Right ventricle myocardium superior (tissue), 1 donor: ENCODE measurements around the gene GPATCH11. TPM values are rescaled to one million over a fixed set of nuclear protein-coding genes. Genes with fewer than 3 reads are reported as not detected.
A peak's percentile ranks its signal among the peaks of the same experiment; 100 is the strongest.

Experiments
- ATAC-seq: fragments of 200-7000 bp; cut with Tn5 transposase; one replicate; pipeline ENCODE4 v1.9.1; 2020; ENCODE audit warnings: mild to moderate bottlenecking; ENCODE audit not compliant: poor library complexity
- DNase-seq: peaks from one replicate; pipeline ENCODE4 v3.0.0-alpha.2; 2020
- intact Hi-C: fragments of 100-400 bp; cut with DNase I; formaldehyde crosslinking; loops from one replicate; pipeline ENCODE4 v1.11.2; 2022
- long read RNA-seq: library from polyadenylated mRNA; unstranded; transcript quantifications from one replicate; pipeline ENCODE4 v2.0.0, GENCODE V29; 2021
- total RNA-seq: library from RNA; stranded (reverse); fragmentation: NEBNext Ultra II Directional; extraction: Animal tissue kit (Norgen Biotek cat#: 25700); gene quantifications from one replicate; pipeline ENCODE4 v1.2.1, GENCODE V29; 2021
- donor health status: DM: no; HTN: yes; CAD: no; lungs with severe emphysema.

GPATCH11 gene
- 4.5 TPM for total RNA-seq
- long read RNA-seq, transcript GPATCH11-202 (9 exons, 3,906 nt) = major isoform, 7 of 16 reads
- long read RNA-seq, partial matches to known transcripts = 7 of 16 reads
- long read RNA-seq, other reads (novel, unspliced or antisense) = 2 of 16 reads

DNA sequence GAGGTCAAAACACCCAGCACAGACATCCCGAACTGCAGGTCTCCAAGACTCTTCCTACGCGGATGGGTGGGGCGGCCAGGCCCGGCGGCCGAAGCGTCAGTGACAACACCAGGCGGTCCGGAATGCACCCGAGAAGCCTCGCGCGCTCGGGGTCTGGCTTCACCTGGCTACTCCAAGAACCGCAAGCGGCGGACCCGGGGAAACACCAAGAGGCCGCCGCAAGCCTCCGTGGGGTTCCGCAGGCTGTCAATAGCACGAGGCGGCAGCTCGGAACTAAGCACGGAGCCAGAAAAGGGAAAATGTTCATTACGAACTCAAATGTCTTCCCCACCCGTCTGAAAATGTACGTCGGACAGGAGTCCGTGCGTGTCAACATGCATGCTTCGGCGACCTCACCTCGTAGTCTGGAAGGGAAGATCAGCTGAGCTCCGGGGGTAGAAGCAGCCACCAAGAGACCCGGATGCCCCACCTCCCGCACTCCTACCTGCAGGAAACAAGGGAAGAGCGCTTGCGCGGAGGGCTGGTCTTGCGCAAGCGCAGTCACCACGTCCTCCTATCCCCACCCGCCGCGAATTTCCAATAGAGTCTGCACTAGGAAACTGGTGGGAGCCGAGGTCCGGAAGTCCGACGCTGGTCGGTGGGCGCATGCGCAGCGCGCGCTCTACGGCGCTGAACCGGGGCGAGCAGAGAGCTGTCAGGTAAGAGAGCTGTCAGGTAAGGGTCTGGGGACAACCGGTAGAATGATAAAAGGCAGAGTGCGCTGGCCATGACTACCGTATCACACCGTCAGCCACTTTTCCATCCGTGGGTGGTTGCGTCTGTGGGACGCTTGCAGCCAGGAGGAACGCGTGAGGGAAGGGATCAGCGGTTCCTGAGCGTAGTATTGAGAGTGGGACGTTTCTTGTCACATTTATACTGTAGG, at the start of gene GPATCH11, which contains the start of gene HEATR5B:
TSS of gene GPATCH11 (plus strand) at position 646 of the 922 bp plus-strand sequence. CDS start 3,864 bp downstream, outside the sequence.
TSS of gene HEATR5B (minus strand) at position 500 of the 922 bp plus-strand sequence. CDS start 958 bp downstream, outside the sequence.
- DNase-seq = peak; percentile 96
- intact Hi-C loops = no loop called here
- ATAC-seq = peak; percentile 99

DNA sequence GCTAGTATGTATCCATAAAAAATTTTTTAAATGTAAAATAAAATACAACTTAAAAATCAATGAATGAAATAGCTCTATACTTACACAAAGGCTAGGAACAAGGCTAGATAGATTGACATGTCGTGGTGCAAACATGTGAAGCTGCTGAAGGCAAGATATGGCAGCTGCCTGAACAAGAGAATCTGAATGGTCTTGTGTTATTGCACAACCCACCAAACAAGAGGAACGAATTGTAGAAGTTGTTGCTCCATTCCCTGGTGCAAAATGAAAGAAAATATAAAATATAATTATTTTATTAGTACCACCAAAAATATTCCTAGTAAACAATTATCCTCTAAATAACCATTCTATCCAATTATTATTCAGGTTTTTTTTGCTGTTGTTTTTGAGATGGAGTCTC, 46.5 kb upstream of the GPATCH11 start:
- ATAC-seq (no peak), DNase-seq (no peak)
- intact Hi-C loops = no loop called here

DNA sequence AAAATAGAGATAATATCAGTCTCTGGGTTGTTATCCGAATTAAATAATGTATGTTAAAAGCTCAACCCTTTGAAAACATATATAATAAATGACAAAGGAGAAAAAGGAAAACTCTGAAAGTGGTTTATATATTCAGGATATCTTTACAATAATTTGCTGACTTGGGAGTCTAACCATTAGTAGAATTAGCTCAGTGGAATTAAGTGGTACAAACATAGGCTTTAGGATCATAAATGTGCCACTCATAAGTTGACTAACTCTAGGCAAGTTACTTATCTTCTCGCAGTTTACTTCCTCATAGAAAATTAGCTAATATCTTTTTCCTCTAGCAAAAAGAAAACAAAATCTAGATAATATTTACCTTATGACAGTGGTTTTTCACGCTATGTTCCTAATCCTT, 44.7 kb upstream of the GPATCH11 start:
- ATAC-seq = no peak
- intact Hi-C loops = no loop called here

DNA sequence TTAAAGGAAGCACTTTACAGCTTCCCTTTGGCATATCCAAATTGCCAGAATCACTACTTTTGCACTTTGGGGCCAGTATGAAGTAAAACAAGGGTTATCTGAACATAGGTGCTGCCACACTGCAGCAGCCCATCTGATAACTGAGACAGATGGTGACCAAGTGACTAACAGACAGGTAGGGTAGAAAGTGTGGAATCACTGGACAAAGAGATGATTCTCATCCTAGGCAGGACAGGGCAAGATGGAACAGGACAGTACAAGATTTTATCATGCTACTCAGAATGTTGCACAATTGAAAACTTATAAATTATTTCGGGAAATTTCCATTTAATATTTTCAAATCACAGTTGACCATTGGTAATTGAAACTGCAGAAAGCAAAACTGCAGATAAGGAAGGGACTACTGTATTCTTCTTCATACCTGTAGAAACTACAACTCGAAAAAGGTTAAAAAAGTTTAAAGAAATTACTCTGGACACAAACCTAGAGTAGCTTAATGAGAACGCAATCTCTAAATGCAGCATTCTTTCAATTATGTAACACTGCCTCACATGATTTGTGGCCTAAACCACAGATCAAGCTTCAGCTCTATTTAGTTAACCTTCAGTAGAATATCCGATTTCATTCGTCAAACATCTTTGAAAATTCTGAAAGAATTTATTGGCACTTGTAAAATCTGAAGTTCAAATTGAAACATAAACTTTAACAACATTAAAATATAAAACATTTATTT, 31.6 kb upstream of the GPATCH11 start:
- no peak for DNase-seq
- no peak for ATAC-seq
- intact Hi-C loops = no loop called here

More for the DNA sequence above, 44.7 kb upstream of the GPATCH11 start:
- no peak for DNase-seq

DNA sequence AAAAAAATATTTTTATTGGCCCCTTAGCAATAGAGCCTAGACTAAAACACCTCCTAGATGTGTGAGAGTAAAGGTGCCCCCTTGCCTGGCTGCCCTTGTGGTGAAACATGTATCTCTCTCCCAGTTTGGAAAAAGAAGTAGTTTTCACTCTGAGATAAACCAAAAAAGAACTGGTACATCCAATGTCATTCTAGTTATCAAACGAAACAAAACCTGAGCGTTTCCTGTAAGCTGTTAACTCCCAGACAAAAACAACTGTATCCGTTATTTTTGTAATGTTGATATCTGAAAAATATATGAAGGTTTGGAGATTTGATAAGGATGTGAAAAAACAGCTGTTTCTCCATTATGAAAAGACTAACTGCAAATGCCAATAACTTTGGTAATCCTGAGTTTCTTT, 24.5 kb upstream of the GPATCH11 start:
- no peak for ATAC-seq
- DNase-seq = no peak
- intact Hi-C loops = loop anchor here (10.0 kb wide), 1 partner anchor 65 kb away; no protein-coding TSS in a partner anchor

DNA sequence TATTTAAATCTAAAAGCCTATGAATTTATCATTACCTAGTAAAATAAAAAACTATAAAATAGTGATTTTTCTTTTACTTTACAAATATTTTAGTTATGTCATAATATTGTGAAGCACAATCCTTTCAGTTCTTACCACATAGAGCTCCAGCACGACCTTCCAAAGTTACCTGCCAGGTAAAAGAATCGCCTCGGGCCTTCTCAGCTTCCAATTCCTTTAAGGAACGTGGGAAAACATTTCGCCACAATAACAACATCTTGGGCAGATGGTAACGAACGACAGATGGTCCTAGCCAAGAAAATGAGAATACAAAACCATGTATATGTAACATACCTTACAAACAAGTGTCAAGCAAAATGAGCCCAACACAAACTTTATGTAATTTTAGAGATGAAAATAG, 23.9 kb upstream of the GPATCH11 start:
- ATAC-seq = no peak
- intact Hi-C loops = loop anchor here (10.0 kb wide), 1 partner anchor 66 kb away; no protein-coding TSS in a partner anchor
- DNase-seq = no peak

DNA sequence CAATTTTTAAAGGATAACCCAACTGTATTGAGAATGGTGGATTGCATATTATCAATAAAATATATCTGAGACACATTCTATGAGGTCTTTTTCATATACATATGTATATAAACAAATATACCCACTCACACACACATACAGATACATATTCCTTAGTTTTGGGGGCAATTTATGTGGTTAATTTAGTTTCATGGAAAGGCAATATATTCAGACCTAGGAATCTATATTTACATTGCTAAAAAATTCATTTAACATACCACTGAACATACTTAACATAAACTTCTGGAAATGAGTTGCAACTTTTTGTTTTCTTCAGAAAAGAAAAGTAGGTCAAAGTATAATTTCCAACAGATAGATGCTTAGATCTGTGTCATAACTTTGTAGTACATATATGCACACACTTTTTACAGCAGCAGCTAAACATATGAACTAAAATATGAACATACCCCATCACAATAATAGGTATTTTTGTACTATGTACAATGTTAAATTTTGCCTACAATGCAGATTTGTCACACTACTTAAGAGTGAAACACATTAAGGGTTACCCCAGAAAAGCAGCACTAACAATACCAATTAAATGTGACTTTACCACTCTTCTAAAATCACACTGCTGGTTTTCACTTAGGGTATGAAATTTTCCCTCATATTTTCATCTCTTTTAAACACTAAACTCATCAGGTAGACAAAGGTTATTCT, 23.2 kb upstream of the GPATCH11 start:
- ATAC-seq (no peak), DNase-seq (no peak)
- intact Hi-C loops = loop anchor here (10.0 kb wide), 1 partner anchor 66 kb away; no protein-coding TSS in a partner anchor

DNA sequence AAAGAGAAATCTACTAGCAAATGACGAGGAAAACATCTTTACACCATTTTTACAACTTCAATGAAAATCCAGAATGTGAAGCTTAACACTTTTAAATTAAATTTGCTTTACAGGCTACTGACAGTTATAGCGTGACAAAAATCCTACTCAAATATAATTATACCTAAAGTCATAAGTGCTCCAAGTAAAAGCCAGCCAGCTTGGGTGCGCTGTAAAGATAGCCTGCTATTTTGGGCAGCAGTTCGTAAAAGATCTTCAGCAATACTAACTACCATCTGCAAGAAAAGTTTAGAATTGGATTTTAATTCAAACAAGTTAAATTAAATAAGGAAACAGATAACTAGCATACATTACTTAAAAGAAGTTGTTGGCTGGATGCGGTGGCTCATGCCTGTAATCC, 22.5 kb upstream of the GPATCH11 start:
- DNase-seq = no peak
- intact Hi-C loops = loop anchor here (10.0 kb wide), 1 partner anchor 67 kb away; no protein-coding TSS in a partner anchor
- ATAC-seq = peak; percentile 69

DNA sequence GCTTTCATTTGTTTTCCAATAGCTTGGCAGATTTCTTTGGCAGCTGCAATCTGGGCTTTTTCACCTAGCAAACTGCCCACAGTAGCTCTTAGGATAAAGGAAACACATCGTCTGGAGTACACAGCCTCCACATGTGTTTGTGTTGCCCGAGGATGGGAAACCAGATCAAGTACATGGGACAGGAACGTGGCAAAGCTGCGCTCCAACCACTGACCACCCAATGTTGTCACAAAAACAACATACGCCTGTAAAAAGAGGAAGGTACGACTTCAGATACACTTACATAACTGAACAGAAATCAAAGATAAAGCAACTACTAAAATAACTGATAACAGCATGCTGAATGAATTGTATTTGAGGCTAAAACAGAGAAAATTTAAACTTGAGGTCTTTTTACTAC, 15.6 kb upstream of the GPATCH11 start:
- ATAC-seq (no peak), DNase-seq (no peak)
- intact Hi-C loops = loop anchor here (10.0 kb wide), 1 partner anchor 74 kb away; no protein-coding TSS in a partner anchor

DNA sequence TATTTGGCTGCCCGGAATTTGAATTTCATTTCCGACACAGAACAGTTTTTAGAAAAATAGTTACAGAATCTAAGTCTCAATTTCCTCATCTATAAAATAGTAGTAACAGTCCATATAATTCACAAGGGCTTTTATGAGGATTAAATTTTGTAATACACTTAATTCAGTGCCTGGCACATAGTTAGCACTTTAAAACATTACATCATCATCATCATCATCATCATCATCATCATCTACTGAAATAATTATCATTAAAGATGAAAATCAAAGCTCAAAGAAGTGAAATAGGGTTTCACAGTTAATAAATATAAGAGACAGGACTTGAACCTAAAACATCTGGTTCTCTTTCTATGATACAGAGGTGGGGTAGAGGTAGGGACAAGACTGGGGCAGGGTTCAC, 13.4 kb upstream of the GPATCH11 start:
- intact Hi-C loops = no loop called here
- DNase-seq (no peak), ATAC-seq (no peak)

DNA sequence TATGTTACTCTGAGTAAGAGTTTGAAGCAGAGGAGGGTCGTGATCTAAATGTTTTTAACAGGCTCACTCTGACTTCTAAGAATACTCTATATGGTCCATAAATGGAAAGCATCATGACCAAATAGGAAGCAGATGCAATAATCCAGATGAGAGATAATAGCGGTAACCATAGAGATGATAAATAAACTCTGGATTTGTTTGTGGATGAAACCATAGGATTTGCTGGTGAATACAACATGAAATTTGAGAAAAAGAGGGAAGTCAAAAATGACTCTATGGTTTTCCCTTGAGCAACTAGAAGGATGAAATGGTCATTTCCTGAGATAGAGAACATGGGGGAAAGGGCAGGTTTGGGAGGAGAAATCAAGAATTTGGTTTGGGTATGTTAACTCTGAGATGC, 4.1 kb upstream of the GPATCH11 start:
- ATAC-seq (no peak), DNase-seq (no peak)
- intact Hi-C loops = no loop called here

DNA sequence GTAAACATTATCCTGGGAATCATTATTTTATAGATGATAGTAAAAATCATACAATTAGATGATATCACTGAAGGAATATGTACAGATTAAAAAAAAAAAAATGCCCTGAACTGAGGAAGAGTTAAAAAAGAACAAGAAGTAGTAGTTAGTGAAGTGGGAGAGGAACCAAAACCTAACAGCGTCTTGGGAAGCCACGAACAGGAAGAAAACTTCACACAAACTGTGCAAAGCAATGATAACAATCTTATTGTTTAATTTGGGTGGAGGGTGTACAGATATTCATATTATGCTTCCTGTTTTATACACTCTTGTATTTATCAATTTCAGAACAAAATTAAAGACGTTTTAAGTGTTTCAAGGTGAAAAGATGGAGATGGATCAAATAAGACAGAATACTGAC, 3.6 kb upstream of the GPATCH11 start:
- no peak for ATAC-seq
- no peak for DNase-seq
- intact Hi-C loops = no loop called here

DNA sequence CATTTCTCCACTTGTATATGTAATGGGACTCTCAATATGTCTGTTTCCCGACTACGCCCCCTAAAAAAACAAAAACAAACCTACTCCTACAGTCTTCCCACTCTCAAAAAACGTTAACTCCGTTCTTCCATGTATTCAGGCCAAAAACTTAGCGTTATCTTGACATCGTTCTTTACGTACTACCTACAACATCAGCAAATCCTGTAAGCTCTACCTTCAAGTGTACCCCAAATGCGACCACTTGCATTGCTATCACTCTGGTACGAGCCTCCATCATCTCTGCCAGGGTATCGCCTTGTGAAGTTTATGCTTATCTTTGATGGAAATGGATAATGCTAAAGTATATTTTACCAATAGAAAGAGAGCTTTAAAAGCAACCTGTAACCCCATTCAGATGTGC, 479 bp downstream of the GPATCH11 start:
- intact Hi-C loops = no loop called here
- no peak for DNase-seq
- no peak for ATAC-seq

DNA sequence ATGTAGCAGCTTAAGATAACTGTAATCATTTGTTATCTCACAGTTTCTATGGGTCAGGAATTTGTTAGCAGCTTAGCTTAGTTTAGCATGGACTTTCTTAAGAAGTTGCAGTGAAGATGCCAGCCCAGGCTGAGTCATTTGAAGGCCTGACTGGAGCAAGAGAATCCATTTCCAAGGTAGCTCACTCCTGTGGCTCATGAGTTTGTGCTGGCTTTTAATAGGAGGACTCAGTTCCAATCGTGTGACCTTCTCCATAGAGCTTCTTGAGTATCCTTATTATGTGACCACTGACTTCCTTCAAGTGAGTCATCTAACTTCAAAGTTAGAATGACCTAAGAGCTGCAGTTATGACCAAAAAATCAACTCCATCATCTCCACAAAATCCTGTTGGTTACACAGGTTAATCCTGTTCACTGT, 1.4 kb downstream of the GPATCH11 start:
- DNase-seq = no peak
- intact Hi-C loops = no loop called here
- no peak for ATAC-seq

DNA sequence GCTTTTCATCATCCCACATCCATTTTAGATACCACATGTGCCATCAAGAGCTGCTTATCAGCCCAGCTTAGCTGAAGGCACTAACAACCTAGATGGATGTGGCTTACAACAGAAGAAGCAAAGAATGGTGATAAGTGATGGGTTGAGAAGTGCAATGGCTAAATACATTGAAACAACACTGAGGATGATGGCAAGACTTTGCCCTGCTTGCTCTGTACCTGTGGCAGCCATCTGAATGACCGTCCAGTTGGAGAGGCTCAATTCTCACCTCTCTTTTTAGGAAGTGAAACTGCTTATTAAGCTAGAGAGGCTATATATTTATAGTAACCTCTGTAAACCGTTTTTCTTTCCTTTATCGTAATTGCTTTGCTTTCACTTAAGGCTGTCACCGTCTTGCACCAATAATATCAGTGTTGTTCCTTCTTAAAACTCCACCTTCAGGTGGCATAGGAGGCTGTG, 5.7 kb downstream of the GPATCH11 start:
- no peak for DNase-seq
- no peak for ATAC-seq
- intact Hi-C loops = no loop called here

DNA sequence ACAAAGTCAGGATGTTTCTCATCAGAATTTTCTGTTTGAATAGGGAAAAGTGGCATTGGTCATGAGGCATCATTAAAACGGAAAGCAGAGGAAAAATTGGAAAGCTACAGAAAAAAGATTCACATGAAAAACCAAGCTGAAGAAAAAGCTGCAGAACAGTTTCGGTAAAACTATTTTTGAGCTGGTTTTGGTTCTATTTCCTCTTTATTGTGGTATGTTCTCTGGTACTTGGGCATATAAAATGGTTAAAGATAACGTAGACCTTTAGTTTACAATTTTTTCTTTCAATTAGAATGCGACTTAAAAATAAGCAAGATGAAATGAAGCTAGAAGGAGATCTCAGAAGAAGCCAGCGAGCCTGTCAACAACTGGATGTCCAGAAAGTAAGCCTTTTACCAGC, 7.6 kb downstream of the GPATCH11 start:
- DNase-seq = no peak
- intact Hi-C loops = no loop called here
- no peak for ATAC-seq

DNA sequence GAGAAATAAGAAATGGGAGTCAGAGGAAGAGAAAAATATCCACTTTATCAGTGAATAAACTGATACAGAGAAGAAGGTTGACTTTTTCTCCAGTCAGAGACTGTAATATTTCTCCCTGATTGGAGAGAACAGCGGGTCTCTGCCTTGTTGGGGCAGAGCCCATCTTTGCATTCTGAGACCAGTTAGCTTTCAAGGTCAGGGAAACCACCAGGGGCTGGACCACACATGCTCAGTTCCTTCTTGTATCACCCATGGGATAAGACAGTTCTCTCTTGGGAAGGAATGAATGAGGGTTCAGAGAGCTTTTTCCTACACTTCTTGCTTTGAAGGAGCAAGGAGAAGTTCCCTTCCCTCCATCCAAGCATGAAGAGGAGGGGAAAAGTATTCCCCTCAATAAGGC, 12.2 kb downstream of the GPATCH11 start:
- intact Hi-C loops = no loop called here
- no peak for DNase-seq
- ATAC-seq = no peak

DNA sequence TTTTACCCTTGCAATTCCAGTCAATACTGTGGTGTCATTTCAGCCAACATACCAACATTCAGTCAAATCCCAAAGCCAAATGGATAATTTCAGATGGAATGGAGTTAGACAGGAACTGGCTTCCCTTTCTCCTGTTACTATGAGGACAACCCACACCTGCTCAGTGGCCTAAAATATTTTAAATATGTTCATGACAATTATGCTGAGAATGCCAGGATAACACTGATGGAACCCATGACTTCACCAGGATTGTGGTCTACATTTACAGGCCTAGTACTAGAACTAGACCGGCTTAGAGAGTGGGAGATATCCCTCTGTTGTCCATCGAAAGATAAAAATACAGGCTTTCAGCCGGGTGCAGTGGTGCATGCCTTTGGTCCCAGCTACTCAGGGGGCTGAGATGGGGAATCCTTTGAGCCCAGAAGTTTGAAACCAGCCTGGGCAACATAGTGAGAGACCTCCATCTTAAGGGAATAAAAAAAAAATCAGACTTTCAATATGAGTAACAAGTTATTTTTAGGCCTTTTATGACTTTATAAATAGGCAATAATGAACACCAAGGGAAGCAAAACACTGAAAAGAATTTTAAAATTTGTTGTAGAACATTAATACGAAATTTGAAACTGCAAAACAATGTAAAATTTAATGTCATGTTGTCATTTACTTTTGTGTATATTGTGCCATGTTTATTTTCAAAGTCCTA, 14.2 kb downstream of the GPATCH11 start:
- DNase-seq (no peak), ATAC-seq (no peak)
- intact Hi-C loops = no loop called here
